ENCODE measurements around the gene PYDC2. TPM values are rescaled to one million over a fixed set of nuclear protein-coding genes. Genes with fewer than 3 reads are reported as not detected.

Gene PYDC2
- total RNA-seq (2014; rRNA removed; shearing (Covaris generic)): not detected in 2 replicates

DNA sequence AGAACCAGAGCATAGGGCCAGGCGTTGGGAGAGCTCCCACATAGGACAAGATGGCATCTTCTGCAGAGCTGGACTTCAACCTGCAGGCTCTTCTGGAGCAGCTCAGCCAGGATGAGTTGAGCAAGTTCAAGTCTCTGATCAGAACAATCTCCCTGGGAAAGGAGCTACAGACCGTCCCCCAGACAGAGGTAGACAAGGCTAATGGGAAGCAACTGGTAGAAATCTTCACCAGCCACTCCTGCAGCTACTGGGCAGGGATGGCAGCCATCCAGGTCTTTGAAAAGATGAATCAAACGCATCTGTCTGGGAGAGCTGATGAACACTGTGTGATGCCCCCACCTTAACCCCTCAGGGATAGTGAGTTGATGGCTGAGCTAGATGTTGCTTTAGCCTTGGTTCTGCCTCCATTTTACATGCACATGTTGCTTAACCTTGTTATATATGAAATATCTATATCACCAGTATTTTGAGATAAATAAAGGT is at the start of gene PYDC2:
TSS of gene PYDC2 (plus strand) at position 51 of the 483 bp plus-strand sequence. CDS start at position 51, 0 bp downstream.
- DNase-seq (ENCODE audit: low spot score): no peak

DNA sequence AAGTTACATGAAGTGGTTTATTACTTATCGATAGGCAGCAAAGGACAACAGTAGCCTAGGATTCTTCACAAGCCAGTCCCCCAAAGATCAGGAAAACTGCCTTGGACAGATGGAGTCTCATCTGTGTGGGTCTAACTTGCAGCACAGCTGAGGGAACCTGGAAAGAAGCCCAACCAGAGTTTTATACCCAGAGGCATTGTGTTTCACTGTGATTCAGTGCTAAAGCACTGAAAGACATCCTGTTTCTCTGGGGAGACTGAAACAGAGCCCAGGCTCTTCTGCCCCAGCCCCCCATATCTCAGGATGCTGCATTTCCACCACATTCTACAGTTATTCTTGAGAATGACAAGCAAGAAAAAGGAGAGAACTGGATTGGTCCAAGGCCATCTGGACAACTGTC is 48.2 kb upstream of the PYDC2 start:
- DNase-seq (ENCODE audit: low spot score): peak; percentile 61

DNA sequence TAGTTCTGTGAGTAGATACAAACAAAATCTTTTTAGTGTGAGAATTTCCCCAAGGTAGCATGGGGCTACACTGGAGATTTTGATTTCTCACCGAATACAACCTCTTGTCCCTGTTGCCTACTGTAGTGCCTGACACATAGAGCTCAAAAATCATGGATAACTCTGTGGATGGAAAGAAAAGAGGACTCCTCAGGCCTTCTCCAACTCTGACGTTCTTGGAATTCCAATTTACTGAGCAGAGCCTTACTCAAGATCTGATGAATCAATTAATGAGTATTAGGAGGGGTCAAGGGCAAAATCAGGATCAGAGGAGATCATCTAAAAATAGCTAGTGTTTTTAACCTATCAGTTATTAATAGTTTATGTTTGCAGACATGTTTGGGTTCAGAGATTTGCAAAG is 46.7 kb upstream of the PYDC2 start:
- no peak for DNase-seq (ENCODE audit: low spot score)

DNA sequence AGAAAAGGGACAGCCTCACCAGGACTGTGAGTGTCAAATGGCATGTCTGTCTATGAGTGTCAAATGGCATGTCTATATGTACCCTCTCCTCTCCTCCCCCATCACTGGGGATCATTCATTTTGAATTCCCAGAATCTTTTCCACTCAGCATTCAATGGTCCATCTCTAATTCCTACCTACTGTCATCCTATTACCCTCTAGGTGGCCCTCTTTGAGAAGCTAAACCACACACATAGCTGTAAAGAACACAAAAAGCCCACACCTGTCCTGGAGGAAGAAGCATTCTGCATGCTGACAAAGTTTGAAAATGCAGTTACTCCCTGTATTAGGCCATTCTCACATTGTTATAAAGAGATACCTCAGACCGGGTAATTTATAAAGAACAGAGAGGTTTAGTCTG is 46.2 kb upstream of the PYDC2 start:
- DNase-seq (ENCODE audit: low spot score): no peak

DNA sequence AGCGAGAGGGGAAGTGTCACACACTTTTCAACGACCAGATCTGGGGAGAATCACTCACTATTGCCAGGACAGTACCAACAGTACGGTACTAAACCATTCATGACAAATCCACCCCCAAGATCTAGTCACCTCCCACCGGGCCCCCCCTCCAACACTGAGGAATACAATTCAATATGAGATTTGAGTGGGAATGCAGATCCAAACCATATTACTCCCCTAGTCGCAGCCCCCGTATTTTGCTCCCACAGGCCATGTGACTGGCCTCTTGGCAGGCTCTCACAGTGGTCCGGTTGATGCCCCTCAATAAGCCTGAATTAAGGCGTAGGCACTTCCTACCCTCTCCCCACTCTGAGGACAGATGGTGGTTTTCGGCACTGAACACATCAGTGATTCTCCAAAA is 45.4 kb upstream of the PYDC2 start:
- no peak for DNase-seq (ENCODE audit: low spot score)

DNA sequence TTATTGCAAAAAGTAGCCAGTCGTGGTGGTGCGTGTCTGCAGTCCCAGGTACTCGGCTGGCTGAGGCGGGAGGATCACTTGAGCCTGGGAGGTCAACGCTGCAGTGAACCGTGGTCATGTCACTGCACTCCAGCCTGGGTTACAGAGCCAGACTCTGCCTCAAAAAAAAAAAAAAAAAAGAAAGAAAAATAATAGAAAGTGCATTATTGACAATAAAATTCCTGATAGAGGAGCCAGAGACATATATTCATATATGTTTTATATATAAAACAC is 43.6 kb upstream of the PYDC2 start:
- DNase-seq (ENCODE audit: low spot score): no peak

DNA sequence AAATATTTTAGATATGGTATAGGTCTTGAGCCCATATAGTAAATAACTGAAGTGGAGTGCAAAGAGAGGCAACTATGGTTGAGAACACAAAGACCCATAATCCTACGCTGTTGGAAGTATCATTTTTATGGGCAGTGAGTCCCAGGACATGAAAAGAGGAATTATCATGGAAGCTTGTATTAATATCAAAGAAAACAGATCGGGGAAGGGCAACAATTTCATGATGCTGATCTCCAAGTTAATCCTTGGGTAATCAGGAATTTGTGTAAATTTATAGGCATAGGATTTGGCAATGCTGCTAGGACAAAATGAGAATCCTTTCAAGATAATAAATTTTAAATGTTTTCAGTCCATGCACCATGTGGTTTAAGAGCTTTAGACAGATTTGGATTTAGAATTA is 40.2 kb upstream of the PYDC2 start:
- DNase-seq (ENCODE audit: low spot score): no peak

DNA sequence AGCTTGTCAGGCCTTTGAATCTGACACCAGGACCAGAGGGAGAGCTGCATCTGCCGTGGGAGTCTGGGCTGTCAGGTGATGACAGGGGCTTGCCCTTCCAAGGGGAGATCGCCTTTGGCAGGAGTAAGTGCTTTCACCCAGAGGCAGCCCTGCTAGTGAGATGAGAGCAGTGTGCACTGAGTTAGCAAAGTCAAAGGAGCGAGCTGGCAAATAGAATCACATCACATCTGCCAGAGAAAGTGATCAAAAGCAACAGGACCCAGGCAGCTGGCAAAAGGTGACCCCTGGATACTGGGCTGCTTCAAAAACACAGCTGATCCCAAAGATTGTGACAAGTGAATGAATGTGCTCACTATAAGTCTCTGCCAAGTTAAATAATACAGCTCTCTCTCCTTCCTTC is 36.1 kb upstream of the PYDC2 start:
- DNase-seq (ENCODE audit: low spot score): no peak

DNA sequence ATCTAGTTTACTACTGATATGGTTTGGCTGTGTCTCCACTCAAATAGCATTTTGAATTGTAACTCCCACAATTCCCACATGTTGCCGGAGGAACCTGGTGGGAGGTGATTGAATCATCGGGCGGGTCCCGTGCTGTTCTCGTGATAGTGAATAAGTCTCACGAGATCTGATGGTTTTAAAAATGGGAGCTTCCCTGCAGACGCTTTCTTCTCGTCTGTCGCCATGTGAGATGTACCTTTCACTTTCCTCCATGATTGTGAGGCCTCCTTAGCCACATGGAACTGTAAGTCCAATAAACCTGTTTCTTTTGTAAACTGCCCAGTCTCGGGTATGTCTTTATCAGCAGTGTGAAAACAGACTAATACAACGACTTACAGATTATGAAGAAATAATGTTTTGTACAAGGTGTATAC is 35.6 kb upstream of the PYDC2 start:
- DNase-seq (ENCODE audit: low spot score): peak; percentile 2

DNA sequence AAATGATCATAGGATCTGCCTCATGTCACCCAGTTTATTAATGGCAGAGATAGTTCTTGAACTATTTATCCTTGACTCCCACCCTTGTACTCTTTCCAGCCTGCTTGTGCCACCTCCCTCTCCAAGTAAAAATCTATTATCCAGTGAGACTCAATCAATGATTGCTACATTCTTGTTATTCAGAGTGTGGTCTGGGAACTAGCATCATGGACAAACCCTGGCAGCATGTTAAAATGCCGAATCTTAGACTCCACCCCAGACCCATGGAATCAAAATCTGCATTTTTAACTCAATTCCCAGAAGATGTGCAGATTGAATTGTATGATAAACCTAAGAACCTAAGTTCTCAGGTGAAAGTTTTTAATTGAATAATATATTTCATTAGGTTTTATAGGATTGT is 34.7 kb upstream of the PYDC2 start:
- no peak for DNase-seq (ENCODE audit: low spot score)

DNA sequence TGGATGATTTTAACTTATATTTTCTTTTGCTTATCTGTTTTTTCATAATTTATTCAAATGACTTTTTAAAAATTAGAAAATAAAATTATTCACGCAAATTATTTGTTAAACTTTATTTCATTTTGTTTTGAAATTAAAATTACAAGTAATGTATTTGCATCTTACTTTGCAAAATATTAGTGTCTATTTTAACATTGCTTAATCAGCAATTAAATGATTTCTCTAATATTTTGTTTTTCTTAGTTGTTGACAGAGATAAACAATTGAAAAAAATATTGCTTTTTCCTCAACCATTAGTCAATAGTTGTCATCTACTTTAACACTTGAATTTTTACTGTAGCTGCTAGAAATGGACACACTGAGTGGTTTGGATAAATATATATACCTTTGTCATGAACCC is 32.8 kb upstream of the PYDC2 start:
- no peak for DNase-seq (ENCODE audit: low spot score)

DNA sequence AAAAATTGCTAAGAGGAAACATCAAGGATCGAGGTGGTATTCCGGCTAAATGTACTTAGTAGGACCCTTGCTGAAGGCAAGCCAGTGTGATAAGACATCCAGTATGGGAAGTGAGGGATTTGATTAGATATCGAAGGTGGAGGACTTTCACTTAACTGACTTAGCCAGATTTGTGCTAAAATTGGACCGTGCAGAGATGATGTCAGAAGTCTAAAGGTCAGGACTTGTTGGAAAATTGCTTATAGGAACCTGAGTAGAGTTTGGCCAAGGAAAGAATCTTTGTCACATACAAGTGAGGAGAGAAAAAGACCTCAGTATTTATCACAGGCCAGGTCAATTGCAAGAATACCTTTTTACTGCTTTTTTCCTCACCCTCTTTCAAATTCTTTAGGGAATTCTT is 30.9 kb upstream of the PYDC2 start:
- DNase-seq (ENCODE audit: low spot score): no peak

DNA sequence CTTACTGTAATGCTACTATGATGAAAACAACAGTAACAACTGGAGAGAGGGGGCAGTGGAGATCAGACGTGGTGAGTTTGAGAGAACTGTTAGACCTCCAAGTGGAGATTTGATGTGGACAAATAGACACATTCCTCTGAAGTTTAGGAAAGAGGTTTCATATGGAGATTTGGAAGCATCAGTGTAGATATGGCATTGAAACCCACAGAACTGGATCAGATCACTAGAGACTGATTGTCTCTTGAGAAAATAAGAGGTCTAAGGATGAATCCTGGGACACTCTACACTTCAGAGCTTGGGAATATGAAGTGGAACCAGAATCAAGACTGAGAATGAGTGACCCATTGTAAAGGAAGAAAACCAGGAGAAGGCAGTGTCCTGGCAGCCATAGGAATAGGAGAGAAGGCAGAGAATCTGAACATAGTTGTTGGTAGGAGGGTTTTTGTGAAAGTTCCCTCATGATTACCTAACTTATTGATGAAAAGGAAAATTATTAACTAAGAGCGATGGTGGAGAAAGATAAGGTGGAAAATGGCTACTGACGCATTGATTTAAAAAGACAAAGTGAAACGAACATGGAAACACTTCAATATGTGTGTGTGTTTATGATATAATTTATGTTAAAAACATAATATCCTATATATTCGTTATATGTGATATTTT is 29.7 kb upstream of the PYDC2 start:
- DNase-seq (ENCODE audit: low spot score): no peak

DNA sequence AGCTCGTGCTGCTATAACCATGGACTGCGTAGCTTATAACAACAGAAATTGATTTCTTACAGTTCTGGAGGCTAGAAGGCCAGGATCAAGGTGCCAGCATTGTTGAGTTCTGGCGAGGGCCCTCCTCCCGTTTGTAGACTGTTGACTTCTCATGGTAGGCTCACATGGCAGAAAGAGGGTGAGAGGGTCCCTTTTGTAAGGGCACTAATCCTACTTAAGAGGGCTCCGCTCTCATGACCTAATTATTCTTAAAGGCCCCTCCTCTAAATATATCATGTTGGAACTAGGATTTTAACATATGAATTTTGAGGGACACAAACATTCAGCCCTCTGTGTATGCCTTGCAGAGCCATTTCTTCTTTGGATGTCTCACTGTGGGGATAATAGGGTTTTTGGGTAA is 28.8 kb upstream of the PYDC2 start:
- no peak for DNase-seq (ENCODE audit: low spot score)

DNA sequence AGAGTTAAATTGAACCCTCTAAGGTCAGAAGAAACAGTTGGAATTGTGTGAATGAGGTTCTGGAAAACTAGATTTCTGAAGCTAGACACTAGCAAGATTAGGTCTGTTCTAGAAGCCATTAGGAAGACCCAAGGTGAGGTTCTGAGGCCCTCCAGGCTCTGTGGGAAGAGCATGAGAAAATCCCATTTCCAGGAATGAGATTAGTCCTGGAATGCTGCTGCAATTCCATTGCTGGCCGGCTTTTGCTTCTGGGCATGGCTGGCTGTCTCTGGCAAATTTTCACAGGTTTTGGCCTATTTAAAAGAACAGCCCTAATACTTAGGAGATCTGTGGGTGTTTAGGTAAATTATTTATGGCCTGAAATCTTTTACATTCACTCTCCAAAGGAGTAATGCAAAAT is 26.9 kb upstream of the PYDC2 start:
- DNase-seq (ENCODE audit: low spot score): no peak

DNA sequence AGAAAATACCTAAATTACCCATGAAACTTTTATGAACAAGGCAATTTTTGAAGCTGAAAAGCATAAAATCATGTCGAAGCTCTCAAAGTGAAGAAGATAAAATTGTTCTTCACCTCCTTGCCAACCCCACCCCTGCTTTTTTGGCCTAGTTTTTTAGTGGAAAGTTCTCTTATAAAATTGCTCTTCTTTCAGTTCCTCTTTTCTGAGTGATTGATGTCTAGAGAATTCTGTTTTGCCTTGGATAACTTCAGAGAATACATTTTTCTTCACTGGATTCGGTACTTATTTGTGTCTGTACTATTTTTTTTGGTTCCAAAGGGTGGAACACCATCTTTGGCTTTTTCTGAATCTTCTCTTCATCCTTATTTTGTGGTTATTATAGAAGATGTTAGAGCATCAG is 25.0 kb upstream of the PYDC2 start:
- no peak for DNase-seq (ENCODE audit: low spot score)

DNA sequence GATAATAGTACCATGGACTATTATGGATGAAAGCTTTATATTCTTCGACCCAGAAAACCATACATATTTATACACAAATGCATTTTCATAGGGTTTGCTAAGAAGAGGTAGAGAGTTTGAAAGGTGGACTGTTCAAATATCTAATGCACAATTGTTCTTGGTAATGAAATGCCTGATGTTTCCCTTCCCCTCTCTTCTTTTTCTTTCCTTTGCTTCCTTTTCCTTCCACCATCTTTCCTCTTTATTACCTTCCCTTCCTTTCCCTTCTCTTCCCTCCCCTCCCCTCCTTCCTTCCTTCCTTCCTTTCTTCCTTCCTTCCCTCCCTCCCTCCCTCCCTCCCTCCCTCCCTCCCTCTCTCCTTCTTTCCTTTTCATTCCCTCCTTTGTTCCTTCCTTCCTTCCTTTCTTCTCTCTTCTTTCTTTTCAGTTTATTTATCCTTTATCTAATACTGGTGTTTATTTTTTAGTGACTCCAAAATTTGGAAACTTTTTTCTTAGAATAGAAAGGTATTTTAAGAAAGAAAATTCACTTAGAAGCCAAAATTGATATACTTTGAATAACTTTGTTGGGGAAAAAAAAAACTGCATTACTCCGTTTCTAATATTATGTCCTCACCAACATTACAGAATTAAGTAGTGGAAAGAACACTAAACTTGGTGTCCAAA is 22.7 kb upstream of the PYDC2 start:
- no peak for DNase-seq (ENCODE audit: low spot score)

DNA sequence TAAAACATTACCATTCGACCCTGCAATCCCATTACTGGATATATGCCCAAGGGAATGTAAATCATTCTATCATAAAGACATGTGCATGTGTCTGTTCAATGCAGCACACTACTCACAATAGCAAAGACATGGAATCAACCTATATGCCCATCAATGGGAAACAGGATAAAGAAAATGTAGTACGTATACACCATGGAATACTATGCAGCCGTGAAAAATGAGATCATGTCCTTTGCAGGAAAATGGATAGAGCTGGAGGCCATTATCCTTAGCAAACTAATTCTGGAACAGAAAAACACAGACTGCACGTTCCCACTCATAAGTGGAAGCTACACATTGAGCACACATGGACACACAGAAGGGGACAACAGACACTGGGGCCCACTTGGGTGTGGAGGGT is 20.4 kb upstream of the PYDC2 start:
- no peak for DNase-seq (ENCODE audit: low spot score)

DNA sequence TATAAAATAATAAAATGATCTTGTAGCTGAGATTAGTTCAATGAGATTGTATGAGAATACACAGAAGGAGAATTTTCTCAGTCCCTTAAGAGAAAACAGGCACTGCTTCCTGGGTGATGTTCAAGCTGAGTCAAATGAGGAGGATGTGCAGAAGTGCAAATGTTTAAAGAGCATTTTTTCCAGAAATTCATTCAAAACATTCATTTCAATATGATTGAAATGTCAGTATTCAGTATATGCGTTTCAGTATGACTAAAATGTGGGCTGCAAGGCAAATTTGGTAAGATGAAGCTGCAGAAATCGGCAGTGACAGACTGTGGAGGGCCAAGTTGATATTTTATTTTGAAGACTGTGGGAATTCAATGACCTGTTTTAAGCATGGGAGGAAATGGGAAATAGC is 19.3 kb upstream of the PYDC2 start:
- no peak for DNase-seq (ENCODE audit: low spot score)

DNA sequence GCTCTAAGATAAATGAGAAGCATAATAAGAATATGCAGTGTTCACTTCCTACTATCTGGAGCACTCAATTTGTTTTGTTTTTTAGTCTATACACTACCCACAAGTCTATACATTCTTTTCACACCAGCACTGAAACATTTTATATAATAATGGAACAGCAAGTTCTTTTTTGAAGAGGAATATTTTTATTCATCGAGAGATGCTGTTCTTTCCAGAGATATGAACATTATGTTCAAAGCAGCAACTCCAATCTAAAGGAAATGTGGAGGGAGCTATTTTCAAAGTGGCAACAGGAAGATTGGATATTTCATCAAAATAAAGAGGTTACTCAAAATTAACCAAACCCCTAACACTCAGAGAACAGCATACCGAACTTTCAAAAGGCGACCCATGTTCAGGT is 16.4 kb upstream of the PYDC2 start:
- no peak for DNase-seq (ENCODE audit: low spot score)

DNA sequence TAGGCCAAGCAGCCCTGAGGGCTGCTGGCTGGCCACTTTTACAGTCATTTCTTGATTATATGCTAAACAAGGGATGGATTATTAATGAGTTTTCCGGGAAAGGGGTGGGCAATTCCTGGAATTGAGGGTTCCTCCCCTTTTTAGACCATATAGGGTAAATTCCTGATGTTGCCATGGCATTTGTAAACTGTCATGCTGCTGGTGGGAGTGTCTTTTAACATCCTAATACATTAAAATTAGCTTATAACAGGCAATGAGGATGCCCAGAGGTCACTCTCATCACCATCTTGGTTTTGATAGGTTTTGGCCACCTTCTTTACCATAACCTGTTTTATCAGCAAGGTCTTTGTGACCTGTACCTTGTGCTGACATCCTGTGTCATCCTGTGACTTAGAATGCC is 11.7 kb upstream of the PYDC2 start:
- DNase-seq (ENCODE audit: low spot score): no peak

DNA sequence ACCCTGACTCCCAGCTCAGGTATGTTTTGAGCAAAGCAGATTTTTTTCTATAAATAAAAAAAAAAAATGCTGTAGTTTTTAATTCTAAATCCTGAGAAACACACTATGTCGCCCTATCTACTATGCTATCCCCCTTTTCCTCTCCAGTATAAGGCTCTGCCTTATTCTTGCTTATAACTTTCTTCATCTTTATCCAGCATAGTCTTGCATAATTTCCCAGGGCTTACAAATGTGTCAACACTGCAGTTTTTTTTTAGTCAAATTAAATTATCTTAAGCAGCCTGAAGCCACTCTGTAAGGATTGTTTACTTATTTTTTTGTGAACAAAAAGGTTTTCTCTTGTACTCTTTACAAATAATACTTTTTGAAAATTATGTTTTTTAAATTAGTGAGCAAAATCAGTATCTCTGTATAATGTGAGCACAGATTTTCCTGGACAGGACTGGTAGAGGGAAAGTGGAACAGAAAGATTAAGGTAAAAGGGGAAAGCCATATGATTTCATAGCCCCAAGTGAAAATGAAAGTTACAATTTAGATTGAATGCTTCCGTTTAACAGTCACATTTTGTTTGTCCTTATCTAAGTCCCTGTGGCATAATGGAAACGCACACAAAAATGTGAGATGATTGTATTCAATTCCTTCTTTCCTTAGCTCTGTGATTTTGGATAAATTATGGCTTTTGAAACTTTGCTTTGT is 5.6 kb upstream of the PYDC2 start:
- no peak for DNase-seq (ENCODE audit: low spot score)

DNA sequence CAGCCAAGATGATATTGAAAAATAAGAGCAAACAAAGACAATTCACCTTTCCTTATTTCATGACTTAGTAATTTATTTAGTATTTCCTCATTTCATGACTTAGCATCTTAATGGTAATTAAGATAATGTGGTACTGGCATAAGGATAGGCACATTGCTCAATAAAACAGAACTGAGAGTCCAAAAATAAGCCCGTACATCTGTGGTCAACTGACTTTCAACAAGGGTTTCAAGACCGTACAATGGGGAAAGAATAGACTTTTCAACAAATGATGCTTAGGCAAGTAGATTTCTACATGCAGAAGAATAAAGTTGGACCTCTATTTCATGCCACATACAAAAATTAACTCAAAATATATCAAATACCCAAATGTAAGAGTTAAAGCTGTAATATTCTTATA is 603 bp upstream of the PYDC2 start:
- DNase-seq (ENCODE audit: low spot score): no peak

All from A172 (cell line).